Loucy (cell line): ENCODE measurements around the gene MGAT5B.

Source experiments
- CTCF ChIP-seq: fragments of 200-600 bp; sonication (generic); conservative IDR thresholded peaks from 2 replicates; pipeline ENCODE4 v1.5.1; 2014; ENCODE audit warnings: mild to moderate bottlenecking, antibody characterized with exemption, low read length
- EZH2phosphoT487 ChIP-seq: fragments of 200-600 bp; IDR thresholded peaks from 2 replicates; pipeline ENCODE4 v1.6.1; 2018; ENCODE audit warnings: antibody characterized with exemption, mild to moderate bottlenecking, moderate library complexity, borderline replicate concordance

- TF ChIP-seq CTCF (no peak), EZH2phosphoT487 (no peak)
Measured at GRCh38 chr17:76826330-76827068, 41.7 kb upstream of the MGAT5B start.
